B cell (primary cell): Measurements from ENCODE around the gene TBCD. TPM values are rescaled to one million over a fixed set of nuclear protein-coding genes. Genes with fewer than 3 reads are reported as not detected.

Source experiments
- ATAC-seq: fragments of 200-7000 bp; cut with Tn5 transposase; one replicate; pipeline ENCODE4 v1.10.0; 2021; ENCODE audit warnings: low read depth, mild to moderate bottlenecking, moderate number of reproducible peaks, moderate library complexity
- CTCF ChIA-PET: fragments of 350-600 bp; sonication (Branson Sonifier 250); formaldehyde crosslinking; loops from one replicate; lab custom pipeline; 2021; ENCODE audit warnings: antibody characterized with exemption, inconsistent platforms; lab: Charles Lee
- POLR2A ChIA-PET: fragments of 350-600 bp; sonication (Branson Sonifier 250); formaldehyde crosslinking; loops from one replicate; lab custom pipeline; 2021; ENCODE audit warnings: antibody characterized with exemption; lab: Charles Lee
- DNase-seq: peaks from one replicate; pipeline ENCODE4 v3.0.0; 2013
- H2AFZ ChIP-seq: 2 replicates; pipeline ENCODE4 v1.6.1; 2012; ENCODE audit warnings: mild to moderate bottlenecking, low read depth, low read length; ENCODE audit not compliant: insufficient read depth, poor library complexity, severe bottlenecking
- H3K27ac ChIP-seq, 2 donors: 1 replicate in 1 of 2; 2 replicates in 1 of 2; pipeline ENCODE4 v1.5.1; 2012 to 2013; ENCODE audit warnings: low read length in 2 of 2, mild to moderate bottlenecking in 2 of 2, moderate library complexity in 1 of 2
- H3K27me3 ChIP-seq, 4 experiments: fragments of 200-600 bp in 1 of 4; sonication (generic) in 1 of 4; replicated peaks in 1 of 4; 1 replicate in 2 of 4; 2 replicates in 2 of 4; pipeline versions ENCODE4 v1.6.1 to v1.7.0; 2013 to 2016; ENCODE audit warnings: low read length in 3 of 4, mild to moderate bottlenecking in 2 of 4, mixed read lengths in 1 of 4, moderate library complexity in 1 of 4; ENCODE audit not compliant: insufficient read depth in 4 of 4, control insufficient read depth in 3 of 4; ENCODE audit errors: control extremely low read depth in 1 of 4
- H3K36me3 ChIP-seq, 2 experiments: replicated peaks in 1 of 2; 1 replicate in 1 of 2; 2 replicates in 1 of 2; pipeline versions ENCODE4 v1.6.1 to v1.7.1; 2013; ENCODE audit warnings: low read length in 1 of 2; ENCODE audit not compliant: insufficient read depth in 2 of 2, control insufficient read depth in 1 of 2; ENCODE audit errors: control extremely low read depth in 1 of 2, extremely low read depth in 1 of 2
- H3K4me1 ChIP-seq, 2 donors: fragments of 200-600 bp in 1 of 2; sonication (generic) in 1 of 2; 1 replicate in 1 of 2; 2 replicates in 1 of 2; pipeline versions ENCODE4 v1.5.1 to v1.6.1; 2013 to 2017; ENCODE audit warnings: low read length in 2 of 2; ENCODE audit not compliant: control insufficient read depth in 2 of 2, insufficient read depth in 2 of 2
- H3K4me2 ChIP-seq: replicated peaks from 2 replicates; pipeline ENCODE3; 2012; ENCODE audit warnings: mild to moderate bottlenecking, low read depth, low read length; ENCODE audit not compliant: poor library complexity, severe bottlenecking
- H3K4me3 ChIP-seq, 5 experiments: fragments of 200-600 bp in 1 of 5; sonication (generic) in 1 of 5; 1 replicate in 3 of 5; 2 replicates in 2 of 5; pipeline versions ENCODE4 v1.5.1 to v1.7.0; 2011 to 2016; ENCODE audit warnings: low read length in 4 of 5, mild to moderate bottlenecking in 4 of 5, low read depth in 2 of 5, control low read depth in 1 of 5, moderate library complexity in 1 of 5; ENCODE audit not compliant: insufficient read depth in 1 of 5; ENCODE audit errors: control extremely low read depth in 1 of 5, extremely low read depth in 1 of 5
- H3K79me2 ChIP-seq: fragments of 200-600 bp; sonication (generic); one replicate; pipeline ENCODE4 v1.6.0; 2016; ENCODE audit warnings: low read length; ENCODE audit not compliant: control insufficient read depth, insufficient read depth
- H3K9ac ChIP-seq: fragments of 200-600 bp; sonication (generic); 2 replicates; pipeline ENCODE4 v1.6.1; 2017; ENCODE audit warnings: mild to moderate bottlenecking, low read length, moderate library complexity
- H3K9me3 ChIP-seq, 3 donors: one replicate each; pipeline versions ENCODE4 v1.6.1 to v1.7.1; 2013; ENCODE audit warnings: low read length in 2 of 3; ENCODE audit not compliant: control insufficient read depth in 2 of 3, insufficient read depth in 1 of 3; ENCODE audit errors: control extremely low read depth in 1 of 3
- H4K20me1 ChIP-seq: 2 replicates; pipeline ENCODE4 v1.6.0; 2012; ENCODE audit warnings: mild to moderate bottlenecking, low read length; ENCODE audit not compliant: insufficient read depth, control insufficient read depth, poor library complexity, severe bottlenecking
- H3K27ac Mint-ChIP-seq: one replicate; pipeline ENCODE4 v1.8.0; 2021; ENCODE audit warnings: mixed read lengths
- H3K27me3 Mint-ChIP-seq: one replicate; pipeline ENCODE4 v1.8.0; 2021; ENCODE audit warnings: mixed read lengths
- H3K4me1 Mint-ChIP-seq: one replicate; pipeline ENCODE4 v1.8.0; 2021; ENCODE audit warnings: mixed read lengths
- H3K4me3 Mint-ChIP-seq: one replicate; pipeline ENCODE4 v1.8.0; 2021; ENCODE audit warnings: mixed read lengths
- H3K9me3 Mint-ChIP-seq: one replicate; pipeline ENCODE4 v1.8.0; 2022; ENCODE audit warnings: mixed read lengths; ENCODE audit not compliant: insufficient read depth
- EZH2 ChIP-seq: IDR thresholded peaks from 2 replicates; pipeline ENCODE4 v1.6.1; 2012; ENCODE audit warnings: borderline replicate concordance, low read depth, mild to moderate bottlenecking, moderate library complexity, low read length; ENCODE audit not compliant: insufficient read depth, poor library complexity, severe bottlenecking
- WGBS: methylation state at CpG from one replicate; pipeline ENCODE4 v1.1.5; 2013; ENCODE audit warnings: missing lambda C conversion rate; ENCODE audit not compliant: insufficient coverage; 5-methylcytosine and 5-hydroxymethylcytosine counted together
- intact Hi-C: fragments of 100-400 bp; cut with micrococcal nuclease; formaldehyde crosslinking; loops from one replicate; pipeline ENCODE4 v1.10.0; 2022
- polyA plus RNA-seq: library from polyadenylated mRNA; depleted of rRNA; stranded (reverse); fragments of >200 nt; gene quantifications from 2 replicates; pipeline ENCODE4 v1.2.3, GENCODE V29; 2012
- total RNA-seq, 2 donors: library from RNA; stranded (reverse); fragments of 120-200 nt in 1 of 2; gene quantifications; 1 replicate in 1 of 2; 2 replicates in 1 of 2; pipeline versions ENCODE4 v1.2.3 to v1.2.4, GENCODE V29; 2013 to 2022
- TF ChIP-seq, protein P1 (sequence below): fragments of 200-600 bp; IDR thresholded peaks from one replicate; pipeline ENCODE4 v1.8.0; 2022; ENCODE audit warnings: antibody characterized with exemption, mild to moderate bottlenecking

Gene TBCD
- total and polyA plus RNA-seq, 2 donors (not counting 1 experiment from before 2014, with no cell fraction given): 60.8 to 101 TPM

DNA sequence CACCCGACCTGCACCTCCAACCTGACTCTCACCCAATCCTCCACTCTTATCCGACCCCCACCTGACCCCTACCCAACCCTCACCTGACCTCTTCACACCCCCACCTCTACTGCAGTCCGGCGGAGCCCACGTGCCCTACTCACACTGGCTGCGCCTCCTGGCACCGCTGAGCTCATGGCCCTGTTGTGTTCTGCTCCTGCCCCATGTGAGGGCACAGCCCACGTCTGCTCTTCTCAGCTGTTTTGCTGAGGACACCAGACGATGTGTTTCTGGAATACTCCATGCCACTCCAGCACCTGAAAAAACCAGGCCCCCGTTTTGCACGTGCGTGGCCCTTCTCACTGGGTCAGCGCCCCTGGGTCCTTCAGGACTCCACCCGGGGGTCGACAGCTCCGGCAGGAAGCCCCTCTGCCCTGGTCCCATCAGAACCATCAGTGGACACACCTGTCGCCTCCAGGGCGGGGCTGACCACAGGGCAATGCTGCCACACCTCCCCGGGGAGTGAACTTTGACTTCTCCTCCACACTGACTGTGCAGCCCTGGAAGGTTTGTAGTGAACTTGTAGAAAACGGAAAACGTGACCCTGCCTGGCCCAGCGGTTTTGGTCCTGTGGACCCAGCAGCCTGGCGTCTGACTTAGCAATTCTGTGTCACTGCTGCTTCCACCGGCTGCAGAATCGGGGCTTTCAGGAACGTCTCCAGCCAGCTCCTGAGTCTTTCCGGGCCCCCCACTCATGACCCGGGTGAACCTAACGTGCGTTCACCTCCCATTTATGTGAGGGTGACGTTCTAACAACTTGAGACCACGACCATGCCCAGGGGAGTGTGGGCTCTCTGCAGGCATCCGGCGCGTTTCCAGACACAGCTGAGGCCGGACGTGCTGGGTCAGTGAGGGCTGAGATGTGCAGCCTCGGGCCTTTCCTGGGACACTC lies 47.7 kb upstream of the TBCD start:
- no peaks in the 10 kb centered on the region for H4K20me1 ChIP-seq
- peaks cover 13% of the 10 kb centered on the region for H3K4me1 Mint-ChIP-seq
- no peaks in the 10 kb centered on the region for H3K9me3 ChIP-seq
- POLR2A ChIA-PET: no interaction called here
- H3K79me2 ChIP-seq: no peaks in the 10 kb centered on the region
- H3K27me3 Mint-ChIP-seq: no peaks in the 10 kb centered on the region
- H2AFZ ChIP-seq: no peak overlapping the region
- no peak overlapping the region for H3K27ac Mint-ChIP-seq
- H3K4me2 ChIP-seq: no peak overlapping the region
- DNase-seq (no peak), ATAC-seq (no peak)
- H3K4me1 ChIP-seq: peaks cover 3 to 19% of the 10 kb centered on the region in 2 donors
- H3K9me3 Mint-ChIP-seq: no peaks in the 10 kb centered on the region
- 89% methylated on average over 32 of the region's 38 CpGs for WGBS
- intact Hi-C loops: no loop called here
- no peak for TF ChIP-seq EZH2
- TF ChIP-seq, protein P1, sequence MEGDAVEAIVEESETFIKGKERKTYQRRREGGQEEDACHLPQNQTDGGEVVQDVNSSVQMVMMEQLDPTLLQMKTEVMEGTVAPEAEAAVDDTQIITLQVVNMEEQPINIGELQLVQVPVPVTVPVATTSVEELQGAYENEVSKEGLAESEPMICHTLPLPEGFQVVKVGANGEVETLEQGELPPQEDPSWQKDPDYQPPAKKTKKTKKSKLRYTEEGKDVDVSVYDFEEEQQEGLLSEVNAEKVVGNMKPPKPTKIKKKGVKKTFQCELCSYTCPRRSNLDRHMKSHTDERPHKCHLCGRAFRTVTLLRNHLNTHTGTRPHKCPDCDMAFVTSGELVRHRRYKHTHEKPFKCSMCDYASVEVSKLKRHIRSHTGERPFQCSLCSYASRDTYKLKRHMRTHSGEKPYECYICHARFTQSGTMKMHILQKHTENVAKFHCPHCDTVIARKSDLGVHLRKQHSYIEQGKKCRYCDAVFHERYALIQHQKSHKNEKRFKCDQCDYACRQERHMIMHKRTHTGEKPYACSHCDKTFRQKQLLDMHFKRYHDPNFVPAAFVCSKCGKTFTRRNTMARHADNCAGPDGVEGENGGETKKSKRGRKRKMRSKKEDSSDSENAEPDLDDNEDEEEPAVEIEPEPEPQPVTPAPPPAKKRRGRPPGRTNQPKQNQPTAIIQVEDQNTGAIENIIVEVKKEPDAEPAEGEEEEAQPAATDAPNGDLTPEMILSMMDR: no peak
- no peak overlapping the region for H3K9ac ChIP-seq
- CTCF ChIA-PET: no interaction called here
- H3K36me3 ChIP-seq: no peaks in the 10 kb centered on the region
- no peak overlapping the region for H3K4me3 ChIP-seq
- no peaks in the 10 kb centered on the region for H3K27me3 ChIP-seq
- no peak overlapping the region for H3K4me3 Mint-ChIP-seq
- no peak overlapping the region for H3K27ac ChIP-seq

- intact Hi-C loops: no loop called here
- ATAC-seq: no peak
These were observed 47.0 kb upstream of the TBCD start for GRCh38 chr17:82704886-82705285.

More at GRCh38 chr17:82704886-82705285, 47.0 kb upstream of the TBCD start:
- Histone ChIP-seq H3K9ac (no peak overlapping the region), H3K4me2 (no peak overlapping the region), H3K79me2 (no peaks in the 10 kb centered on the region), H3K9me3 (no peaks in the 10 kb centered on the region), H3K36me3 (no peaks in the 10 kb centered on the region), H3K4me3 (no peak overlapping the region), H2AFZ (no peak overlapping the region), H3K27ac (no peak overlapping the region), H3K27me3 (no peaks in the 10 kb centered on the region), H4K20me1 (no peaks in the 10 kb centered on the region), H3K4me1 (peaks cover 3 to 20% of the 10 kb centered on the region in 2 donors)
- H3K9me3 Mint-ChIP-seq: no peaks in the 10 kb centered on the region
- DNase-seq: no peak
- WGBS: 82% methylated on average over 4 of the region's 13 CpGs
- POLR2A ChIA-PET: no interaction called here
- no peak overlapping the region for H3K27ac Mint-ChIP-seq
- H3K4me3 Mint-ChIP-seq: no peak overlapping the region
- TF ChIP-seq, protein P1: no peak
- TF ChIP-seq EZH2: no peak
- peaks cover 9% of the 10 kb centered on the region for H3K4me1 Mint-ChIP-seq
- no peaks in the 10 kb centered on the region for H3K27me3 Mint-ChIP-seq
- CTCF ChIA-PET: no interaction called here
